Chondrocyte (in vitro differentiated cells): ENCODE measurements around the gene GAS2. TPM values are rescaled to one million over a fixed set of nuclear protein-coding genes. Genes with fewer than 3 reads are reported as not detected.

Experiments used
- DNase-seq: peaks from one replicate; pipeline ENCODE4 v3.0.0; 2021; ENCODE audit warnings: mixed read lengths, low spot score
- H3K27ac Mint-ChIP-seq: one replicate; pipeline ENCODE4 v1.8.0; 2021; ENCODE audit warnings: mild to moderate bottlenecking, moderate library complexity, mixed read lengths; ENCODE audit not compliant: unreplicated experiment
- H3K27me3 Mint-ChIP-seq: 2 replicates; pipeline ENCODE4 v1.8.0; 2021; ENCODE audit warnings: low read depth, mixed read lengths
- H3K36me3 Mint-ChIP-seq: 2 replicates; pipeline ENCODE4 v1.8.0; 2021; ENCODE audit warnings: low read depth, mixed read lengths
- H3K4me1 Mint-ChIP-seq: 2 replicates; pipeline ENCODE4 v1.8.0; 2021; ENCODE audit warnings: low read depth, mild to moderate bottlenecking, mixed read lengths
- H3K4me3 Mint-ChIP-seq: one replicate; pipeline ENCODE4 v1.8.0; 2021; ENCODE audit warnings: mild to moderate bottlenecking, moderate library complexity, mixed read lengths; ENCODE audit not compliant: unreplicated experiment
- H3K9me3 Mint-ChIP-seq: 2 replicates; pipeline ENCODE4 v1.8.0; 2021; ENCODE audit warnings: low read depth, mixed read lengths
- total RNA-seq: library from RNA; stranded (reverse); gene quantifications from 3 replicates; pipeline ENCODE4 v1.2.1, GENCODE V29; 2021
- TF ChIP-seq, protein P1 (sequence below): fragments of 200-600 bp; sonication (generic); IDR thresholded peaks from 2 replicates; pipeline ENCODE4 v1.5.0; 2021; ENCODE audit warnings: antibody characterized with exemption, mild to moderate bottlenecking, moderate library complexity

Gene GAS2
- total RNA-seq, 1 donor from 2014 or later, result 1.7 TPM

DNA sequence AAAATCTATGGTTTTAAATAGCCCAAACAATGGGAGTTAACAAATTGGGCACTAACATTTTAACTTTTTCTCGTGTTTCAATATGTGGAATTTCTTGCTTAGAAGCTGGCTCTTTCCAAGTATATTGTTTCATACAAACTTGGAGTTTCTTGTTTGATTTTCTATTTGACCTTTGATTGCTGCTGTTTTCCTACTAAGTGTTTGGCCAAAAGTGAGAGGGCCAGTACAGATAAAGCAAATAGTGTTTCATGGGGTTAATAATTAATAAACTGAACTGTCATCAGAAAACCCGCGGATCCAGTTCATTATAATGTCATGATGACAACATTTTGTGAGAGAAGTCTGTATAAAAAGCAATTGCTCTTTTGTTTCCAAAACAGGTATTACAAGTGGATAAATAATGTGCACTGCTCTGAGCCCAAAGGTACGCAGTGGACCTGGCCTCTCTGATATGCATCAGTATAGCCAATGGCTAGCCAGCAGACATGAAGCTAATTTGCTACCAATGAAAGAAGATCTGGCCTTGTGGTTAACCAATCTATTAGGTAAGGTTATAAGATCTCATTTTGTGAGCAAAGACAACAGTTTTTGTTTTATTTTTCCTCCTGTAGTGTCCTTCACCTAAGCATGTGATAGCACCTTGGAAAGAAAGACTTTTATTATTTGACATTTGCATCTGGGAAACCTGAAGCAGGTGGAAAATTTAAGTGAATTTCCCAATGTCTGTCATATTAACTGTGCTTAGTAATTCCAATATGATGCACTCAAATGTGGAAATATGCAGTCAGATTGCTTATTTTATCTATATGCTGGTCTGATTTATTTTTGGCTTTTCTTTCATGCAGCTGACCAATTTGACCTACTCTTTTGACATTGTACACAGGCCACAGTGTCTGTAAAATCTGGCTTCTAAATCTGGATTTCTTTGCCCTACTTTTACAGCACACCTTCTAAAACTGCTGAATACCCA, 8.3 kb downstream of the GAS2 start:
- H3K9me3 Mint-ChIP-seq, result no peaks in the 10 kb centered on the region
- H3K4me1 Mint-ChIP-seq, result peaks cover 16% of the 10 kb centered on the region
- no peak overlapping the region for H3K4me3 Mint-ChIP-seq
- no peak for DNase-seq
- TF ChIP-seq, protein P1, sequence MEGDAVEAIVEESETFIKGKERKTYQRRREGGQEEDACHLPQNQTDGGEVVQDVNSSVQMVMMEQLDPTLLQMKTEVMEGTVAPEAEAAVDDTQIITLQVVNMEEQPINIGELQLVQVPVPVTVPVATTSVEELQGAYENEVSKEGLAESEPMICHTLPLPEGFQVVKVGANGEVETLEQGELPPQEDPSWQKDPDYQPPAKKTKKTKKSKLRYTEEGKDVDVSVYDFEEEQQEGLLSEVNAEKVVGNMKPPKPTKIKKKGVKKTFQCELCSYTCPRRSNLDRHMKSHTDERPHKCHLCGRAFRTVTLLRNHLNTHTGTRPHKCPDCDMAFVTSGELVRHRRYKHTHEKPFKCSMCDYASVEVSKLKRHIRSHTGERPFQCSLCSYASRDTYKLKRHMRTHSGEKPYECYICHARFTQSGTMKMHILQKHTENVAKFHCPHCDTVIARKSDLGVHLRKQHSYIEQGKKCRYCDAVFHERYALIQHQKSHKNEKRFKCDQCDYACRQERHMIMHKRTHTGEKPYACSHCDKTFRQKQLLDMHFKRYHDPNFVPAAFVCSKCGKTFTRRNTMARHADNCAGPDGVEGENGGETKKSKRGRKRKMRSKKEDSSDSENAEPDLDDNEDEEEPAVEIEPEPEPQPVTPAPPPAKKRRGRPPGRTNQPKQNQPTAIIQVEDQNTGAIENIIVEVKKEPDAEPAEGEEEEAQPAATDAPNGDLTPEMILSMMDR, result no peak
- peaks cover 16% of the 10 kb centered on the region for H3K27me3 Mint-ChIP-seq
- H3K27ac Mint-ChIP-seq, result no peak overlapping the region
- H3K36me3 Mint-ChIP-seq, result no peaks in the 10 kb centered on the region

DNA sequence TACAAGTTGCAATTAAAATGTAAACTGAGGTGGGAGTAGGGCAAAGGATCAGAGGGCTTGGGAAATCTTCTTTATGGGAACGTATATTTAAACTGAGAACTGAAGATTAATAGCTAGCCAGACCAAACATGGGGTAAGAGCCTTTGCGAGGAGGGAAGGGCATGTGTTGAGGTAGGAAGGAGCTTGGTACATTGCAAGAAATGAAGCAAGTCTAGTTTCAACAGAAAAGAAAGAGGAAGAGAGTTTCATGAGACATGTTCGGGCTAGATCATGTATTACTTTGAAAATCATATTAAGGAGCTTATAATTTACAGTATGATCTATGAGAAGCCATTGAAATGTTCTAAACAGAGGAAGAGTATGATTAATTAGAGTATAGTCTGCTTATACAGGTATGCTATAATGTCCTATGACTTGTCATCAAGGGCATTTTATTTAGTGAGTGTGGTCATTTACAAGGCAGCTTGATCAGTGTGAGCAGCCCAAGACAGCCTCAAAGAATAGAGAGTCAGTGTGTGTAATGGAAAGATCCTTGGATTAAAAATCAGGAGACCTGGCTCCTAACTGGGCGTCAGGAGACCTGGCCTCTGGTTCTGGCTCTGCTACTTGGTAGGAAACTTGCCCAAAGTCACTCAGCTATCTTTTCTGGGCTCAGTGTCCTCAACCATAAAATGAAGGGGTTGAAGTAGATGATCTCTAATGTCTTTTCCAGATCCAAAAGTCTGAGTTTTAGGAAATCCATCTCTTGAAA, 10.9 kb downstream of the GAS2 start:
- TF ChIP-seq, protein P1, result no peak
- H3K9me3 Mint-ChIP-seq, result no peaks in the 10 kb centered on the region
- no peak overlapping the region for H3K27ac Mint-ChIP-seq
- no peak overlapping the region for H3K4me3 Mint-ChIP-seq
- no peaks in the 10 kb centered on the region for H3K36me3 Mint-ChIP-seq
- peaks cover 4% of the 10 kb centered on the region for H3K27me3 Mint-ChIP-seq
- DNase-seq, result no peak
- H3K4me1 Mint-ChIP-seq, result peaks cover 16% of the 10 kb centered on the region

DNA sequence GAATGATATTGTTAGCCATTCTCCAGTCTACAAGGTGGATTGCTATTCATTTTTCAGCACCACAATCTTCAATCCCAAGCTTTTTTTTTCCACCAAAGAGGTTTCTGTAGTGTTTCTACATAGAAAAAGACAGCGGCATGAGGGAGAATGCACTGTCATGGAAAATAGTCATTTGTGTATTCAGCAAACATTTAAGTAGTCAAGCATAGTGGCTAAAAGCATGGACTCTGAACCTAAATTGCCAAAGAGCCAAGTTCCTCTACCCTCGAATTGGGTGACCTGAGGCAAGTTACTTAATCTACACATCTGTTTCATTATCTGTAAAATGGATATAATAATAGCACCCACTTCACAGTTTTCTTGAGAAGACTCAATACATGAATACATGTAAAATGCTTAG, 14.2 kb downstream of the GAS2 start:
- Mint-ChIP-seq H3K27ac (no peak overlapping the region), H3K36me3 (no peaks in the 10 kb centered on the region), H3K27me3 (peaks cover 3% of the 10 kb centered on the region), H3K4me3 (no peak overlapping the region), H3K4me1 (peaks cover 12% of the 10 kb centered on the region), H3K9me3 (no peaks in the 10 kb centered on the region)
- TF ChIP-seq, protein P1, result no peak
- DNase-seq, result no peak

DNA sequence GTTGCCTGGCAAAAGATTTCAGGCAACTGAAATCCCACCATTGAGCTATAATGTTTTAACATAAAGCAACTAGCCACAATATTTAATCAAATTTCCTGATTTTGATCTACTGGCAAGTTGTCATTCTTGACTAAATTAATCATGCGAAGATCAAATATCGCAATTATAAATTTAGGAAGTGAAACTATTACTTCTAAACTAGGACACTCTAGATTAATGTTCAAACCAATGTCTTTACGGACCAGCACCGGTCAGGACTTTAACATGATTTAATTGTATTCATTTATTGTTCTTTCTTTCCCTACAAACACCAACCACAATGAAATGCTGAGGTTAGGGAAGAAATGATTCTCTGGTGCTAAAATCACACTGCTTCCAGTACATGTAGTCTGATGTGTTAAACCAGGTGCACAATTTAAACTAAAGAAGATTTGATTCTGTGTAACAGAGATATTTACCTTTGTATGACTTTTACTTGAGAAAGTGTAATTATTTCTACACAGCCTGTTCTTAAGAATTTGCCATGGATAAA, 14.9 kb downstream of the GAS2 start:
- TF ChIP-seq, protein P1, result no peak
- no peak overlapping the region for H3K4me3 Mint-ChIP-seq
- H3K27ac Mint-ChIP-seq, result no peak overlapping the region
- no peaks in the 10 kb centered on the region for H3K36me3 Mint-ChIP-seq
- peaks cover 3% of the 10 kb centered on the region for H3K27me3 Mint-ChIP-seq
- H3K4me1 Mint-ChIP-seq, result peaks cover 12% of the 10 kb centered on the region
- no peak for DNase-seq
- no peaks in the 10 kb centered on the region for H3K9me3 Mint-ChIP-seq

DNA sequence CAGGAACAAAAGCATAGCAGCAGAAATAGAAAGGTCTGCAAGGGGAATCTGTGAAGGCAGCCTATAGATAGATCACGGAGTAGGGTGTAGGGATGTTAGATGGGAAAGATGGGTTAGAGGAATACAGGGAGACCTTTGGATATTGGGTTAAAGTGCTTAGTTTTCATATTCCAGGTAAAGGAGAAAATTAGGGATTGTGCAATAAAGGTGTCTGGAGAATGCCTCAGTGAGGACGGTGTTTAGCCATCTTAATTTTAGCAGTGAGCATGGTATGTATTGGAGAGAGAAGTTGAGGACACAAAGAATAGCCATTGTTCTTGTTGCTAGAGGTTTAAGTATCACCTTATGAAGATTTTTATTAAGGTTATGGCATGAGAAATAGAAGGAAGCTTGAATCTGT, 17.7 kb downstream of the GAS2 start:
- no peak for DNase-seq
- Mint-ChIP-seq H3K27me3 (no peaks in the 10 kb centered on the region), H3K9me3 (no peaks in the 10 kb centered on the region), H3K4me3 (no peak overlapping the region), H3K4me1 (peaks cover 16% of the 10 kb centered on the region), H3K27ac (no peak overlapping the region), H3K36me3 (no peaks in the 10 kb centered on the region)
- TF ChIP-seq, protein P1, result no peak
